HG03196 (cell line): ENCODE results near the gene WBP2.
A peak's percentile ranks its signal among the peaks of the same experiment; 100 is the strongest.
"Not testable (repeated sequence)": the region's sequence is repeated elsewhere in the genome, so short reads cannot be mapped to it uniquely, and the experiment has no call there.

ENCODE experiments used
- ATAC-seq: cut with Tn5 transposase; IDR thresholded peaks from one replicate; pipeline ENCODE4 v1.9.1; 2021; ENCODE audit not compliant: unreplicated experiment

The WBP2 gene

GRCh38 chr17:75868730-75869281, 13.7 kb upstream of the WBP2 start:
- not testable (repeated sequence) for ATAC-seq

GRCh38 chr17:75865404-75866188, 10.5 kb upstream of the WBP2 start:
- not testable (repeated sequence) for ATAC-seq

GRCh38 chr17:75864887-75865286, 9.8 kb upstream of the WBP2 start:
- not testable (repeated sequence) for ATAC-seq

GRCh38 chr17:75864448-75864871, 9.3 kb upstream of the WBP2 start:
- ATAC-seq, result peak; percentile 84

GRCh38 chr17:75861927-75862317, 6.8 kb upstream of the WBP2 start:
- ATAC-seq, result no peak

- ATAC-seq, result not testable (repeated sequence)
Observed at GRCh38 chr17:75859358-75859757, 4.2 kb upstream of the WBP2 start.

GRCh38 chr17:75856062-75856756, 1.1 kb upstream of the WBP2 start:
- ATAC-seq, result peak; percentile 0

GRCh38 chr17:75854881-75855309, 240 bp downstream of the WBP2 start:
- ATAC-seq, result no peak

- no peak for ATAC-seq
Observed at GRCh38 chr17:75854101-75854748, 910 bp downstream of the WBP2 start.

- no peak for ATAC-seq
Observed at GRCh38 chr17:75853433-75853832, 1.7 kb downstream of the WBP2 start.

GRCh38 chr17:75851693-75851991, 3.5 kb downstream of the WBP2 start:
- ATAC-seq, result not testable (repeated sequence)

- ATAC-seq, result no peak
Observed at GRCh38 chr17:75850928-75851692, 4.0 kb downstream of the WBP2 start.

- no peak for ATAC-seq
Observed at GRCh38 chr17:75849724-75850123, 5.4 kb downstream of the WBP2 start.

GRCh38 chr17:75849279-75849646, 5.9 kb downstream of the WBP2 start:
- no peak for ATAC-seq

- ATAC-seq, result no peak
Observed at GRCh38 chr17:75848523-75849278, 6.4 kb downstream of the WBP2 start.

GRCh38 chr17:75847614-75848522, 7.3 kb downstream of the WBP2 start:
- ATAC-seq, result no peak

GRCh38 chr17:75846692-75847613, 8.2 kb downstream of the WBP2 start:
- no peak for ATAC-seq
